ENCODE results near the gene AP1S2. TPM values are rescaled to one million over a fixed set of nuclear protein-coding genes. Genes with fewer than 3 reads are reported as not detected.

The AP1S2 gene
- total and polyA plus RNA-seq, 2 donors from 2014 or later: 13.7 to 28.7 TPM

DNA sequence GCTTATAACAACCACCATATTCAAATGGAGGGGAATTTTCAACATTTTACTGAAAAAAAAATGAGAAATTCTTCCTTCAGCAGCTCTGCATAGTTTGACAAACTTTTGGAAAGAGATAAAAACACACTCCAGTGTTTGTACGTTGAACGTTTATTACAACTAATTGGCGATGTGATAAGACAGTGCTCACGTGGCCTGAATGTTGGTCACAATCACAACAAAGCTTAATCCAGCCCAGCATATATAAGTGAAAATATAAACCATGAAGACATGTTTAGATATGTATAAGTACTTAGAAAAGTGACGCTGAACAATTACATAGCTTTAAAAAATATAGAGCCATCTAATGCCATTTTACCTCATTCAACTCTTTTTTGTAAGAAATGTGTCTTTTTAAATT, 28.7 kb downstream of the AP1S2 start:
- peaks cover 0 to under 1% (median 0%) of the 10 kb centered on the region in 3 donors for H3K36me3 ChIP-seq (ENCODE audit: control insufficient read depth in 2 of 3, insufficient read depth in 3 of 3, low read length in 3 of 3)
- intact Hi-C loops (cut with DNase I): no loop called here
- TF ChIP-seq, protein P1, sequence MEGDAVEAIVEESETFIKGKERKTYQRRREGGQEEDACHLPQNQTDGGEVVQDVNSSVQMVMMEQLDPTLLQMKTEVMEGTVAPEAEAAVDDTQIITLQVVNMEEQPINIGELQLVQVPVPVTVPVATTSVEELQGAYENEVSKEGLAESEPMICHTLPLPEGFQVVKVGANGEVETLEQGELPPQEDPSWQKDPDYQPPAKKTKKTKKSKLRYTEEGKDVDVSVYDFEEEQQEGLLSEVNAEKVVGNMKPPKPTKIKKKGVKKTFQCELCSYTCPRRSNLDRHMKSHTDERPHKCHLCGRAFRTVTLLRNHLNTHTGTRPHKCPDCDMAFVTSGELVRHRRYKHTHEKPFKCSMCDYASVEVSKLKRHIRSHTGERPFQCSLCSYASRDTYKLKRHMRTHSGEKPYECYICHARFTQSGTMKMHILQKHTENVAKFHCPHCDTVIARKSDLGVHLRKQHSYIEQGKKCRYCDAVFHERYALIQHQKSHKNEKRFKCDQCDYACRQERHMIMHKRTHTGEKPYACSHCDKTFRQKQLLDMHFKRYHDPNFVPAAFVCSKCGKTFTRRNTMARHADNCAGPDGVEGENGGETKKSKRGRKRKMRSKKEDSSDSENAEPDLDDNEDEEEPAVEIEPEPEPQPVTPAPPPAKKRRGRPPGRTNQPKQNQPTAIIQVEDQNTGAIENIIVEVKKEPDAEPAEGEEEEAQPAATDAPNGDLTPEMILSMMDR (IDR thresholded peaks at IDR 0.05; ENCODE audit: borderline replicate concordance, extremely low read depth, insufficient read depth): no peak
- peaks cover 3% of the 10 kb centered on the region for H3K27me3 ChIP-seq (ENCODE audit: control insufficient read depth, insufficient read depth, low read length)
- H3K9ac ChIP-seq (ENCODE audit: low read length in 3 of 3): no peak overlapping the region
- FAIRE-seq (no peak), DNase-seq (no peak)
- no peaks in the 10 kb centered on the region for H3K9me3 ChIP-seq (ENCODE audit: control insufficient read depth in 2 of 3, insufficient read depth in 1 of 3, low read length in 3 of 3)
- no peaks in the 10 kb centered on the region for H3K4me1 ChIP-seq (ENCODE audit: control insufficient read depth in 2 of 3, insufficient read depth in 2 of 3, low read depth in 1 of 3, low read length in 3 of 3)
- H3K4me3 ChIP-seq (ENCODE audit: low read length in 3 of 3): no peak overlapping the region
- H3K27ac ChIP-seq (ENCODE audit: low read depth in 2 of 2, low read length in 2 of 2): no peak overlapping the region

DNA sequence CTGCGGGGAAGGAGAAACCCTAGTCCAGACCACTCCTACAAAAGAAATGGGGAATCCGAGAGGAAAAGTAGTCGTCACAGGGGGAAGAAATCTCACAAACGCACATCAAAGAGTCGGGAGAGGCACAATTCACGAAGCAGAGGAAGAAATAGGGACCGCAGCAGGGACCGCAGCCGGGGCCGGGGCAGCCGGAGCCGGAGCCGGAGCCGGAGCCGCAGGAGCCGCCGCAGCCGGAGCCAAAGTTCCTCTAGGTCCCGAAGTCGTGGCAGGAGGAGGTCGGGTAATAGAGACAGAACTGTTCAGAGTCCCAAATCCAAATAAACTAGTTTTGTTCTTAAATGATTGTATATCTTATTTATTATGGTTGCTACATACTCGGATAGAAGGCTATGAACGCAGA, 31.7 kb downstream of the AP1S2 start:
- DNase-seq: peak in 1 of 5 donors; percentile 33
- H3K4me1 ChIP-seq (ENCODE audit: control insufficient read depth in 2 of 3, insufficient read depth in 2 of 3, low read depth in 1 of 3, low read length in 3 of 3): no peaks in the 10 kb centered on the region
- H3K27ac ChIP-seq (ENCODE audit: low read depth in 2 of 2, low read length in 2 of 2): no peak overlapping the region
- no peak overlapping the region for H3K9ac ChIP-seq (ENCODE audit: low read length in 3 of 3)
- peaks cover 0 to 10% (median 0%) of the 10 kb centered on the region in 3 donors for H3K36me3 ChIP-seq (ENCODE audit: control insufficient read depth in 2 of 3, insufficient read depth in 3 of 3, low read length in 3 of 3)
- H3K4me3 ChIP-seq (ENCODE audit: low read length in 3 of 3): no peak overlapping the region
- H3K9me3 ChIP-seq (ENCODE audit: control insufficient read depth in 2 of 3, insufficient read depth in 1 of 3, low read length in 3 of 3): no peaks in the 10 kb centered on the region
- intact Hi-C loops (cut with DNase I): no loop called here
- TF ChIP-seq, protein P1 (IDR thresholded peaks at IDR 0.05; ENCODE audit: borderline replicate concordance, extremely low read depth, insufficient read depth): no peak
- FAIRE-seq: no peak
- peaks cover 3% of the 10 kb centered on the region for H3K27me3 ChIP-seq (ENCODE audit: control insufficient read depth, insufficient read depth, low read length)

DNA sequence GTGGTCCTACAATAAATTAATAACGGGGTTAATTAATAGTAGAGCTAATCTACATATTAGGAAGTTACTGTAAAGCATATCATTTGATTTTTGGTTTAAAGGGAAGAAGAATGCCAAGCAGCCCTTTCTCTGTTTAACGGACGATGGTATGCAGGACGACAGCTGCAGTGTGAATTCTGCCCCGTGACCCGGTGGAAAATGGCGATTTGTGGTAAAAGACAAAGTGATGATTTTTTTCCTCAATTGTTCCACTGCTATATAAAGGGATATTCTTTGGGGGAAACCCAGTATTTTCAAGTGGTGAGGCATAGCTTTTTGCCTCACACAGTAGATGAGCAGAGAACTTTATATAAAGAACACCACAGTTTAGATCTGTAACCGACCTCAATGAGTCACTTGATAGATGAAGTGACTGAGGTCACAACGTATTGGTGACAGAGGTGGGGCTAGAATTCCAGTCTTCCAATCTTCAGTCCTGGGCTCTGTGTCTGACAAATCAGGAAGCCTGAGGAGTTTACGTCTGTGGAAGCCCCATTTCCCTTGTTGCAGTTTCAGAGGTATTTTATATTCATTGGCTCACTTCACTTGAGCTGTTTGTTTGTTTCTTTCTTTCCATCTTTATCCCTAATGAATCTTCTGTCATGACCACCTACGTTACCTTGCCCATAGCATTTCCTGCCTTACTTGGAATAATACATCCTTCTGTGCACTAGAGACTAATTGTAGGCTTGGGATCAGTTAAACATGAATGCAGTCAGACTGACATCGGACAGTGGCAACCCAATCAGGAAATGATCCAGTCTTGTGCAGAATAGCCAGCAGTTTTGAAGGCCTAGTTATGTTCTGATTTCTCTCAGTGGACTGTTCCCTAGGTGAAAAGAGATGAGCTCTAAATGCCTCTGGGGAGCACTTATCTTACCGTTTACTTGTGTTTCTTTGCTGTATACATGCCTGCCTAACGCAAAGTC, 34.2 kb downstream of the AP1S2 start:
- TF ChIP-seq, protein P1 (IDR thresholded peaks at IDR 0.05; ENCODE audit: borderline replicate concordance, extremely low read depth, insufficient read depth): no peak
- no peak for DNase-seq
- H3K27ac ChIP-seq (ENCODE audit: low read depth in 2 of 2, low read length in 2 of 2): no peak overlapping the region
- FAIRE-seq: no peak
- no peaks in the 10 kb centered on the region for H3K4me1 ChIP-seq (ENCODE audit: control insufficient read depth in 2 of 3, insufficient read depth in 2 of 3, low read depth in 1 of 3, low read length in 3 of 3)
- intact Hi-C loops (cut with DNase I): no loop called here
- no peak overlapping the region for H3K9ac ChIP-seq (ENCODE audit: low read length in 3 of 3)
- no peaks in the 10 kb centered on the region for H3K9me3 ChIP-seq (ENCODE audit: control insufficient read depth in 2 of 3, insufficient read depth in 1 of 3, low read length in 3 of 3)
- no peaks in the 10 kb centered on the region for H3K27me3 ChIP-seq (ENCODE audit: control insufficient read depth, insufficient read depth, low read length)
- H3K4me3 ChIP-seq (ENCODE audit: low read length in 3 of 3): no peak overlapping the region
- peaks cover 0 to 13% (median 0%) of the 10 kb centered on the region in 3 donors for H3K36me3 ChIP-seq (ENCODE audit: control insufficient read depth in 2 of 3, insufficient read depth in 3 of 3, low read length in 3 of 3)

Data from kidney (tissue), 14 donors.